PFSK-1 (cell line): ENCODE data around the gene CSF2.

Source experiments
- FOXP2 ChIP-seq: optimal IDR thresholded peaks from 2 replicates; pipeline ENCODE3; 2011; ENCODE audit warnings: borderline replicate concordance, control low read depth, inconsistent platforms; ENCODE audit not compliant: insufficient read depth; ENCODE audit errors: extremely low read length, extremely low read depth
- POLR2AphosphoS5 ChIP-seq: IDR thresholded peaks from 2 replicates; pipeline ENCODE4 v1.6.1; 2012; ENCODE audit warnings: low read depth, mild to moderate bottlenecking, control low read depth, low read length, moderate library complexity
- REST ChIP-seq, 2 experiments: IDR thresholded peaks; 2 replicates each; pipeline versions ENCODE4 v1.6.1 to v1.8.0; 2011 to 2012; ENCODE audit warnings: low read depth in 2 of 2, low read length in 2 of 2, control low read depth in 1 of 2, inconsistent platforms in 1 of 2, mild to moderate bottlenecking in 1 of 2, moderate library complexity in 1 of 2; ENCODE audit not compliant: insufficient read depth in 1 of 2
- SIN3A ChIP-seq: IDR thresholded peaks from 2 replicates; pipeline ENCODE4 v1.6.1; 2012; ENCODE audit warnings: mild to moderate bottlenecking, low read length, moderate library complexity, borderline replicate concordance; ENCODE audit not compliant: insufficient read depth
- TAF1 ChIP-seq: IDR thresholded peaks from 2 replicates; pipeline ENCODE4 v1.6.1; 2012; ENCODE audit warnings: low read length, control low read depth, borderline replicate concordance; ENCODE audit not compliant: insufficient read depth

The CSF2 gene

DNA sequence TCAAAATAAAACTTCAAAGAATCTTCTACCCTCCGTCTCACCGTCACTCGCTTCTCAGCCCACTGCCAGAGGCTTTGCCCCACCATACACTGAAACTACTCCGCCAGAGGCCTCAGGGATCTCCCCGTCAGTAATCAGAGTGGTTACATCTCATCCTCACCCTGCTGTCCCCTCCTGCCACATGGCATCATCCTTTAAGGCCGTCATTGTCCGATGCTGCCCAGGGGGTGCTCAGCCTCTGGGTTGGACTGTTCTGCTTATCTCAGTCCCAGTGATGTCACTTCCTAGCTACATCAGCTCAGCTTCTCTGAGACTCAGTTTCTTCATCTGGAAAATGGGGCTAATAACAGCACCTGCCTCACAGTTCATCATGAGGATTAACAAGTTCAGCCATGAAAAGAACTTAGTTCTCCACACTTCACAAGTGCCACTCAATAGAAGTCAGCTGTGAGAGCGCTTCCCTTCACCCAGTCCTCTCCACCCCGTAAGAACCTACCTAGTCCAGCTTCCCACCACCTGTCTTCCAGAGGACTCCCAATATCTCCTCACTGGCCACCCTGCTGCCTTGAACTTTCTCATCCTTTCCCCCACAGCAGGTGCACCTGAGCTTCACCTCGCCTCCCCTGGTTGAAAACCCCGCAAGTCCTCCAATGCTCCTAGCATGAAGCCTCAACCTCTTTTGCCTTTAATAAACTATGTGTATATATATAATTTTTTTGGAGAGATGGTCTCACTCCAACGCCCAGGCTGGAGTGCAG, 15.9 kb upstream of the CSF2 start:
- no peak for TF ChIP-seq TAF1
- no peak for TF ChIP-seq REST (IDR thresholded peaks at IDR 0.05; ENCODE audit: insufficient read depth in 1 of 2, low read depth in 2 of 2, low read length in 2 of 2)
- TF ChIP-seq FOXP2 = no peak
- TF ChIP-seq POLR2AphosphoS5 = no peak
- no peak for TF ChIP-seq SIN3A

DNA sequence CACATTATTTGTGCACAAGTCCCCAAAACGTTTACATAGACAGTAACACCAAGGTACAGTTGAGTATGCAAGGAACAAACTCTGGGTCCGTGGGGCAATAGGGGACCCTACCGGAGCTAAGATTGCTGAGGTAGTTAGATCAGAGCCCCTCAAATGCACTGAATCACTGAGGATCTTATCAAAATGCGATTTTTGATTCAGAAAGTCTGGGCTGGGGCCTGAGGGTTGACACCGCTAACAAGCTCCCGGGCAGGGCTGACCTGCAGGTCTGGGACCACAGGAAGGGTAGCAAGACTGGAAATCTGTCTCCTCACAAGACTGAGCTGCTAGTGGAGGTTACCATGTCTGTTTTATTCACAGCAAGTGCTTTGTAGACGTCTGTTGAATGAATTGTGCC, 14.9 kb upstream of the CSF2 start:
- TF ChIP-seq REST (IDR thresholded peaks at IDR 0.05; ENCODE audit: insufficient read depth in 1 of 2, low read depth in 2 of 2, low read length in 2 of 2) (no peak), FOXP2 (no peak), TAF1 (no peak), SIN3A (no peak)

- TF ChIP-seq POLR2AphosphoS5 (no peak), TAF1 (no peak), SIN3A (no peak), REST (IDR thresholded peaks at IDR 0.05; ENCODE audit: insufficient read depth in 1 of 2, low read depth in 2 of 2, low read length in 2 of 2) (no peak), FOXP2 (no peak)
These were observed 14.4 kb upstream of the CSF2 start for GRCh38 chr5:132059043-132059695.

DNA sequence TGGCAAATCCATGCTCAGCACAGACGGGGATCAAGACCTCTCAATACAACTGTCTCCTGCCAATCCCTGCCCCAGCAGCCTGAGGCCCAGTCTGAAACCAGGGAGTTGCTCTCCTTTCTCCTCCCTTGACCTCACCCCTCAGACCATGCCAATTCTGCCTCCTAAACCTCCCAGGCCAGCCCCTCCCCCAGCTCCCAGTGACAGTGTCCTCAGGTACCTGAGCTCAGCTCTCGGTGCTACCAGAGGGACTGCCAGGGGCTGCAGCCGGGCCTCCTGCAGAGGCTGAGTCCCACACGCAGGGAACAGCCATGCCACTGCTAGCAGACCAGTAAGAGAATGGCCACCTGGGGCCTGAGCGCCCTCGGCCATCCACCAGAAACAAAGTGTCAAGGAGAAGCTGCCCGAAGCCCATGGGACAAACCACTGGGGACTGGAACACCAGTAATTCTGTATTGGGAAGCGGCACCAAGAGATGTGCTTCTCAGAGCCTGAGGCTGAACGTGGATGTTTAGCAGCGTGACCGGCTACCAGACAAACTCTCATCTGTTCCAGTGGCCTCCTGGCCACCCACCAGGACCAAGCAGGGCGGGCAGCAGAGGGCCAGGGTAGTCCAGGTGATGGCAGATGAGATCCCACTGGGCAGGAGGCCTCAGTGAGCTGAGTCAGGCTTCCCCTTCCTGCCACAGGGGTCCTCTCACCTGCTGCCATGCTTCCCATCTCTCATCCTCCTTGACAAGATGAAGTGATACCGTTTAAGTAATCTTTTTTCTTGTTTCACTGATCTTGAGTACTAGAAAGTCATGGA, 13.7 kb upstream of the CSF2 start:
- TF ChIP-seq FOXP2 = no peak
- no peak for TF ChIP-seq TAF1
- TF ChIP-seq REST (IDR thresholded peaks at IDR 0.05; ENCODE audit: insufficient read depth in 1 of 2, low read depth in 2 of 2, low read length in 2 of 2) = no peak
- TF ChIP-seq SIN3A = no peak
- TF ChIP-seq POLR2AphosphoS5 = no peak
